NB4 (cell line): Measurements from ENCODE around the gene ADGRL2.

Source experiments
- DNase-seq: peaks from one replicate; pipeline ENCODE4 v3.0.0; 2010; ENCODE audit warnings: low read depth
- H3K4me3 ChIP-seq: one replicate; pipeline ENCODE4 v1.5.1; 2011; ENCODE audit warnings: mild to moderate bottlenecking, low read depth, low read length, moderate library complexity
- MYC ChIP-seq: IDR thresholded peaks from 2 replicates; pipeline ENCODE4 v1.6.1; 2011; ENCODE audit warnings: low read depth, low read length
- POLR2A ChIP-seq: IDR thresholded peaks from 2 replicates; pipeline ENCODE4 v1.6.1; 2011; ENCODE audit warnings: mild to moderate bottlenecking; ENCODE audit not compliant: insufficient read length; ENCODE audit errors: extremely low read depth
- TF ChIP-seq, protein P1 (sequence below): IDR thresholded peaks from 2 replicates; pipeline ENCODE4 v1.6.1; 2011; ENCODE audit warnings: low read depth, low read length
- TF ChIP-seq, protein P2 (sequence below): IDR thresholded peaks from one replicate; pipeline ENCODE4 v1.5.1; 2012; ENCODE audit warnings: low read depth, low read length

ADGRL2 gene

DNA sequence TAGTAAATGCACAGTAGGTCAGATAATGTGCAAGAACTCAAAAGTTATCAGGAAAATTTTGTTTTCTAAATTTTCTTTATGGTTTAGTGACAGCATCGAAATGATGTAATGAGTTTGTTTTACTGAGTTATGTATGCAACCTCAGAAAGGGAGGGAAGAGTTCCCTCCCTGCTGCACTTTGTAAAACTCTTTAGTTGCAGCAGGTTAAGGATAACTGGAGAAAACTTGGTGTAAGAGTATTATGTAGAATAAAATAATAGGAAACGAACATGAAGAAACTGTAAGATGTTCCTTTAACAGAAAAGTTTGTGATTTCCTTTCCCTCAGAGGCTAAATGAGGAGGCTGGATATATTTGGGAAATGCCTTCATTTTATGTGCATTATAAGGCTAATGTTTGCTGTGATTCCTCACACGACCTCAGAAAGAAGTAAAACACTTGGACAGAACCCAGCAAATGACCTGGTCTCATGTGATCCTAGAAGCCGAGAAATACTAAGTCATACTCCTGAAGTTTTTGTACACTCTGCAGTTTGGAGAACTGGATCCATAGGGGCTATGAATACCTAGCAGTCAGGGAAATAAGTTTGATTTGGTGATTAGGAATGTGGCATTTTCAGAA lies 35.4 kb downstream of the ADGRL2 start:
- TF ChIP-seq, protein P1, sequence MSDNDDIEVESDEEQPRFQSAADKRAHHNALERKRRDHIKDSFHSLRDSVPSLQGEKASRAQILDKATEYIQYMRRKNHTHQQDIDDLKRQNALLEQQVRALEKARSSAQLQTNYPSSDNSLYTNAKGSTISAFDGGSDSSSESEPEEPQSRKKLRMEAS: no peak
- no peak for TF ChIP-seq MYC
- TF ChIP-seq, protein P2, sequence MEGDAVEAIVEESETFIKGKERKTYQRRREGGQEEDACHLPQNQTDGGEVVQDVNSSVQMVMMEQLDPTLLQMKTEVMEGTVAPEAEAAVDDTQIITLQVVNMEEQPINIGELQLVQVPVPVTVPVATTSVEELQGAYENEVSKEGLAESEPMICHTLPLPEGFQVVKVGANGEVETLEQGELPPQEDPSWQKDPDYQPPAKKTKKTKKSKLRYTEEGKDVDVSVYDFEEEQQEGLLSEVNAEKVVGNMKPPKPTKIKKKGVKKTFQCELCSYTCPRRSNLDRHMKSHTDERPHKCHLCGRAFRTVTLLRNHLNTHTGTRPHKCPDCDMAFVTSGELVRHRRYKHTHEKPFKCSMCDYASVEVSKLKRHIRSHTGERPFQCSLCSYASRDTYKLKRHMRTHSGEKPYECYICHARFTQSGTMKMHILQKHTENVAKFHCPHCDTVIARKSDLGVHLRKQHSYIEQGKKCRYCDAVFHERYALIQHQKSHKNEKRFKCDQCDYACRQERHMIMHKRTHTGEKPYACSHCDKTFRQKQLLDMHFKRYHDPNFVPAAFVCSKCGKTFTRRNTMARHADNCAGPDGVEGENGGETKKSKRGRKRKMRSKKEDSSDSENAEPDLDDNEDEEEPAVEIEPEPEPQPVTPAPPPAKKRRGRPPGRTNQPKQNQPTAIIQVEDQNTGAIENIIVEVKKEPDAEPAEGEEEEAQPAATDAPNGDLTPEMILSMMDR: no peak
- TF ChIP-seq POLR2A: no peak
- H3K4me3 ChIP-seq: no peak overlapping the region
- DNase-seq: no peak

DNA sequence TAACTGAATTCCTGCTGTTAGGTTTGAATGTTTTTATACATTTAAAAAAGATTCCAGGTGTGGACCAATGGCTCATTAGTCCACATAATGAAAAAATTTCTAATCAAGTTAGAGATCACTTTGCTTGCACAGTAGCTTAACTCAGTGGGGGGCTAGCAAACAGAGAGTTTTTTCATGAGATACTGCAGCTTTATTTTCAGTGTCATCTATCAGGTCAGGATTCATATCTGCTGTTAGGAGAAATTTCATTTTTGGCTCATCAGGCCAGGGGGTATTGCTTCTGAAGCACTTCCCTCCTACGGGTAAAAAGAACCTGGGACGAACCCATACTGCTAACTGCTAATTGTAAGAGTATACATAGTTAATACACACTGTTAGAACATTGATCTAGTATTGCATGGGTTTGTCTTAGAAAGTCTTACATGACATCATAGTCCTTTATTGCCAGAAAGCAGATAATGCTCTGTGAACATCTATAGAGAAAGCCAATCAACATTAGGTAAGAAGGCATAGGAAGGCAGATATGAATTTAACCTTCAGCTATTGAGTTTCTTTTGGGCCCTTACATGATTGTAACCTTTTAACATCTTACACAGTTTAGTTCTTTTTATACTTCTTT lies 38.0 kb downstream of the ADGRL2 start:
- TF ChIP-seq, protein P1: no peak
- TF ChIP-seq POLR2A (no peak), MYC (no peak)
- TF ChIP-seq, protein P2: no peak
- no peak for DNase-seq
- no peak overlapping the region for H3K4me3 ChIP-seq

DNA sequence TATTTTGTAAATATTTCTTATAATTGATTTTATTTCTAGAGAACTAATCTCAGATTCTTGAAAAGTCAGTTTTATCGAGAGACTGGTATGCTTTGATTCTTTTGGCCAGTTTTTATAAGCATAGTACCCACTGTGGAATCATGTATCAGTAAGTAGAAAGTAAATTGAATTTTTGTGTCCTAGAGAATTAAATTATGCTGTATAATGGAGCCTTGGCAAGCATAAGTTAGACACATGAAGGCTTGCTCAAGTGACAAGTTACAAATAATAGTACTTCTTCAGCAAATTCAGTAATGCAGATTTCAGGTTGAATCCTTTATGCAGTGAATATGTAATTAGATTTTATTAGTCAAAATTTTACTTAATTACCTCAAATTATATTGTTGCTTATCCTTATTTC lies 40.1 kb downstream of the ADGRL2 start:
- no peak overlapping the region for H3K4me3 ChIP-seq
- TF ChIP-seq MYC (no peak), POLR2A (no peak)
- TF ChIP-seq, protein P1: no peak
- TF ChIP-seq, protein P2: no peak
- DNase-seq: no peak

DNA sequence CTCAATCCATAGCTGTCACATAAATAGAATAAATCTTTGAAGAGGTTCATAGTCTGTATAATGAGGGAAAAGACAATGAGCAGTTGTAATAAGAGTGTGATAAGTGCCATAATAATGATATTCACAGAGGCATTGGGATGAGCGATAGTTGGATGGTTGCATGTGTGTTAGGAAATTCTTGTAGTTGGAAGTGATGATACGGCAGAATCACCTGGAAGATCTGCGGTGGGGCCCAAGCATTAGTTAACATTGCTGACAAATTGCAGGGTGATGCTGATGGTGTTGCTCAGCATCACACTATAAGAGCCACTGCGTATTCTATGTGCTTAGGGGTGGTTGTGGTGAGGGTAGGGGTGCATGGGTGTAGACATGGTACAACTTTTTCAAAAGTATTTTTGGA lies 41.1 kb downstream of the ADGRL2 start:
- DNase-seq: no peak
- no peak for TF ChIP-seq MYC
- TF ChIP-seq, protein P2: no peak
- no peak for TF ChIP-seq POLR2A
- TF ChIP-seq, protein P1: no peak
- no peak overlapping the region for H3K4me3 ChIP-seq

DNA sequence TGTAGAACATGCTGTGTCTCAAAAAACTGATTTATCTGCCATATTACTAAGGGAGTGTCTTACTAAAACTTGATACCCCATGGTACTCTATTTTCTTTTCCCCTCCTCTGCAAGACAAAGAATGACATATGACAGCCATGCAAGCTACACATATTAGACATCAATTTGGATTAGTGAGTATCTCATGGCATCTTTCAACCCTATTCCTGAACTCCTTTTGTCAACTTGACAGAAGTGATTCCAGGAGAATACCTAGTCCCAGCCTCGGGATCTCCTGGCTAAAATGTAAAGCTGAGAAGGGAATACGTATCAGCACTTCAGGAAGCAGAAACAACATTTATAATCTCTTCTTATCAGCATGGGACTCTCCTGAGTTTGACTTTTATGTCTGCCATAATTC lies 43.7 kb downstream of the ADGRL2 start:
- H3K4me3 ChIP-seq: no peak overlapping the region
- DNase-seq: no peak
- TF ChIP-seq MYC (no peak), POLR2A (no peak)
- TF ChIP-seq, protein P2: no peak
- TF ChIP-seq, protein P1: no peak
